SK-N-SH (cell line): ENCODE results near the gene SYNPO2L. TPM values are rescaled to one million over a fixed set of nuclear protein-coding genes. Genes with fewer than 3 reads are reported as not detected.

Experiments used
- CTCF ChIA-PET: fragments of 300-600, 350-600 bp; formaldehyde crosslinking; extraction: SDS; loops from one replicate; lab custom pipeline; 2021; lab: Yijun Ruan, JAX
- POLR2A ChIA-PET: fragments of 350-600 bp; sonication (Branson Sonifier 250); formaldehyde crosslinking; extraction: SDS; loops from one replicate; lab custom pipeline; 2020; ENCODE audit warnings: antibody characterized with exemption, inconsistent platforms; lab: Yijun Ruan, JAX
- DNase-seq: peaks from one replicate; pipeline ENCODE4 v3.0.0; 2012
- H2AFZ ChIP-seq: fragments of 200-600 bp; sonication (generic); 2 replicates; pipeline ENCODE4 v1.8.1; 2016; ENCODE audit warnings: antibody characterized with exemption, mild to moderate bottlenecking, low read depth
- H3F3A ChIP-seq: fragments of 200-600 bp; sonication (generic); replicated peaks from 2 replicates; pipeline ENCODE3; 2016; ENCODE audit warnings: antibody characterized with exemption, mild to moderate bottlenecking; ENCODE audit not compliant: insufficient read depth
- H3K27ac ChIP-seq, 2 experiments: fragments of 200-500 bp in 1 of 2; fragments of 200-600 bp in 1 of 2; sonication (Bioruptor generic) in 1 of 2; sonication (generic), shearing (Covaris generic) in 1 of 2; 2 replicates each; pipeline versions ENCODE4 v1.5.1 to v1.6.1; 2014 to 2016; ENCODE audit warnings: low read depth in 2 of 2, inconsistent platforms in 1 of 2, low read length in 1 of 2, mild to moderate bottlenecking in 1 of 2, mixed read lengths in 1 of 2
- H3K27me3 ChIP-seq: fragments of 200-600 bp; sonication (generic), shearing (Covaris generic); 2 replicates; pipeline ENCODE4 v1.6.1; 2016; ENCODE audit warnings: mixed run types; ENCODE audit not compliant: insufficient read depth
- H3K36me3 ChIP-seq, 2 experiments: fragments of 200-500 bp in 1 of 2; fragments of 200-600 bp in 1 of 2; sonication (Bioruptor generic) in 1 of 2; sonication (generic) in 1 of 2; replicated peaks in 1 of 2; 2 replicates each; pipeline versions ENCODE3 to v1.5.1; 2014 to 2016; ENCODE audit warnings: low read length in 1 of 2, mild to moderate bottlenecking in 1 of 2; ENCODE audit not compliant: insufficient read depth in 2 of 2, control insufficient read depth in 1 of 2
- H3K4me1 ChIP-seq, 2 experiments: fragments of 200-500 bp in 1 of 2; fragments of 200-600 bp in 1 of 2; sonication (Bioruptor generic) in 1 of 2; sonication (generic), shearing (Covaris generic) in 1 of 2; 2 replicates each; pipeline versions ENCODE4 v1.5.1 to v1.6.1; 2014 to 2016; ENCODE audit warnings: low read depth in 1 of 2, low read length in 1 of 2, mixed run types in 1 of 2; ENCODE audit not compliant: insufficient read depth in 2 of 2, control insufficient read depth in 1 of 2
- H3K4me2 ChIP-seq: fragments of 200-600 bp; sonication (generic), shearing (Covaris generic); 2 replicates; pipeline ENCODE4 v1.6.1; 2017; ENCODE audit warnings: mixed run types
- H3K4me3 ChIP-seq, 2 experiments: fragments of 200-500 bp in 1 of 2; fragments of 200-600 bp in 1 of 2; sonication (Bioruptor generic) in 1 of 2; sonication (generic), shearing (Covaris generic) in 1 of 2; 2 replicates each; pipeline versions ENCODE4 v1.5.1 to v1.8.1; 2014 to 2016; ENCODE audit warnings: low read depth in 2 of 2, inconsistent platforms in 1 of 2, low read length in 1 of 2, mild to moderate bottlenecking in 1 of 2, mixed read lengths in 1 of 2, moderate library complexity in 1 of 2
- H3K79me2 ChIP-seq: fragments of 200-600 bp; sonication (generic); 2 replicates; pipeline ENCODE4 v1.8.1; 2017; ENCODE audit warnings: mild to moderate bottlenecking; ENCODE audit not compliant: insufficient read depth
- H3K9ac ChIP-seq: fragments of 200-600 bp; sonication (generic); 2 replicates; pipeline ENCODE4 v1.6.1; 2017; ENCODE audit warnings: mixed run types
- H3K9me2 ChIP-seq: fragments of 200-600 bp; sonication (generic); 2 replicates; pipeline ENCODE4 v1.6.1; 2017; ENCODE audit warnings: mixed run types
- H3K9me3 ChIP-seq: fragments of 200-600 bp; sonication (generic); 2 replicates; pipeline ENCODE4 v1.6.1; 2017; ENCODE audit warnings: mixed run types, mild to moderate bottlenecking, moderate library complexity
- H4K20me1 ChIP-seq: fragments of 200-600 bp; sonication (generic); 2 replicates; pipeline ENCODE4 v1.6.1; 2017; ENCODE audit warnings: mild to moderate bottlenecking, mixed run types; ENCODE audit not compliant: insufficient read depth
- FOSL2 ChIP-seq: IDR thresholded peaks from 2 replicates; pipeline ENCODE4 v1.4.0; 2012; ENCODE audit warnings: low read depth, mild to moderate bottlenecking, moderate library complexity, borderline replicate concordance
- FOXJ3 ChIP-seq: sonication (generic); formaldehyde crosslinking; IDR thresholded peaks from 2 replicates; pipeline ENCODE4 v1.5.1; 2020; ENCODE audit warnings: mild to moderate bottlenecking, missing genetic modification reagents
- GABPA ChIP-seq: IDR thresholded peaks from 2 replicates; pipeline ENCODE4 v1.4.0; 2012; ENCODE audit warnings: low read depth, mild to moderate bottlenecking
- WGBS: methylation state at CpG from one replicate; pipeline ENCODE4 v1.1.6; 2017; ENCODE audit warnings: low lambda C conversion rate; 5-methylcytosine and 5-hydroxymethylcytosine counted together
- polyA plus RNA-seq, 3 experiments: library from polyadenylated mRNA; depleted of rRNA; stranded (reverse); fragments of >200 nt; gene quantifications; 2 replicates each; pipeline ENCODE4 v1.2.3, GENCODE V29; 2012
- TF ChIP-seq, protein P1 (sequence below): fragments of 150-350 bp; IDR thresholded peaks from 2 replicates; pipeline ENCODE4 v1.6.1; 2017; ENCODE audit warnings: antibody characterized with exemption, low read length, low read depth, borderline replicate concordance
- TF ChIP-seq, protein P2 (sequence below): IDR thresholded peaks from 2 replicates; pipeline ENCODE4 v1.6.1; 2012; ENCODE audit warnings: mild to moderate bottlenecking, low read depth, low read length, moderate library complexity
- TF ChIP-seq, protein P3 (sequence below): IDR thresholded peaks from 2 replicates; pipeline ENCODE4; 2012

Gene SYNPO2L
- polyA plus RNA-seq, 1 of the 3 experiments (the other 2 are of a cell fraction) = 0.05 TPM

DNA sequence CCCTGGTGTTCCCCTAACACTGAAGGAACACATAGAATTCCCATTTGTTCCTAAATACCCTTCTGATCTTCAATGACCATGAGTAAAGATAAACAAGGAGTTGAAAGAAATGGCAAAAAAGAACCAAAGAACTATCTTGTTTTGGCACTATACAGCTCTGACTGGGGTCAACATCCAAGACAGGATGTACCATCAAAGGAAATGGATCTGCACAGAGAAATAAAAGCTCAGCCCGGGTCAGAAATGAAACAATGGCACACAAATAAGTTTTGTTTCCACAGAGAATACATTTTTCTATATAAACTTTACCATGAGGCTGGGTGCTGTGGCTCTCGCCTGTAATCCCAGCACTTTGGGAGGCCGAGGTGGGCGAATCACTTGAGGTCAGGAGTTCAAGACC lies 46.7 kb downstream of the SYNPO2L start (continued):
- TF ChIP-seq, protein P1, sequence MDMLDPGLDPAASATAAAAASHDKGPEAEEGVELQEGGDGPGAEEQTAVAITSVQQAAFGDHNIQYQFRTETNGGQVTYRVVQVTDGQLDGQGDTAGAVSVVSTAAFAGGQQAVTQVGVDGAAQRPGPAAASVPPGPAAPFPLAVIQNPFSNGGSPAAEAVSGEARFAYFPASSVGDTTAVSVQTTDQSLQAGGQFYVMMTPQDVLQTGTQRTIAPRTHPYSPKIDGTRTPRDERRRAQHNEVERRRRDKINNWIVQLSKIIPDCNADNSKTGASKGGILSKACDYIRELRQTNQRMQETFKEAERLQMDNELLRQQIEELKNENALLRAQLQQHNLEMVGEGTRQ = no peak
- TF ChIP-seq, protein P2, sequence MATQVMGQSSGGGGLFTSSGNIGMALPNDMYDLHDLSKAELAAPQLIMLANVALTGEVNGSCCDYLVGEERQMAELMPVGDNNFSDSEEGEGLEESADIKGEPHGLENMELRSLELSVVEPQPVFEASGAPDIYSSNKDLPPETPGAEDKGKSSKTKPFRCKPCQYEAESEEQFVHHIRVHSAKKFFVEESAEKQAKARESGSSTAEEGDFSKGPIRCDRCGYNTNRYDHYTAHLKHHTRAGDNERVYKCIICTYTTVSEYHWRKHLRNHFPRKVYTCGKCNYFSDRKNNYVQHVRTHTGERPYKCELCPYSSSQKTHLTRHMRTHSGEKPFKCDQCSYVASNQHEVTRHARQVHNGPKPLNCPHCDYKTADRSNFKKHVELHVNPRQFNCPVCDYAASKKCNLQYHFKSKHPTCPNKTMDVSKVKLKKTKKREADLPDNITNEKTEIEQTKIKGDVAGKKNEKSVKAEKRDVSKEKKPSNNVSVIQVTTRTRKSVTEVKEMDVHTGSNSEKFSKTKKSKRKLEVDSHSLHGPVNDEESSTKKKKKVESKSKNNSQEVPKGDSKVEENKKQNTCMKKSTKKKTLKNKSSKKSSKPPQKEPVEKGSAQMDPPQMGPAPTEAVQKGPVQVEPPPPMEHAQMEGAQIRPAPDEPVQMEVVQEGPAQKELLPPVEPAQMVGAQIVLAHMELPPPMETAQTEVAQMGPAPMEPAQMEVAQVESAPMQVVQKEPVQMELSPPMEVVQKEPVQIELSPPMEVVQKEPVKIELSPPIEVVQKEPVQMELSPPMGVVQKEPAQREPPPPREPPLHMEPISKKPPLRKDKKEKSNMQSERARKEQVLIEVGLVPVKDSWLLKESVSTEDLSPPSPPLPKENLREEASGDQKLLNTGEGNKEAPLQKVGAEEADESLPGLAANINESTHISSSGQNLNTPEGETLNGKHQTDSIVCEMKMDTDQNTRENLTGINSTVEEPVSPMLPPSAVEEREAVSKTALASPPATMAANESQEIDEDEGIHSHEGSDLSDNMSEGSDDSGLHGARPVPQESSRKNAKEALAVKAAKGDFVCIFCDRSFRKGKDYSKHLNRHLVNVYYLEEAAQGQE = no peak
- TF ChIP-seq, all 33 proteins: peak for 0

DNA sequence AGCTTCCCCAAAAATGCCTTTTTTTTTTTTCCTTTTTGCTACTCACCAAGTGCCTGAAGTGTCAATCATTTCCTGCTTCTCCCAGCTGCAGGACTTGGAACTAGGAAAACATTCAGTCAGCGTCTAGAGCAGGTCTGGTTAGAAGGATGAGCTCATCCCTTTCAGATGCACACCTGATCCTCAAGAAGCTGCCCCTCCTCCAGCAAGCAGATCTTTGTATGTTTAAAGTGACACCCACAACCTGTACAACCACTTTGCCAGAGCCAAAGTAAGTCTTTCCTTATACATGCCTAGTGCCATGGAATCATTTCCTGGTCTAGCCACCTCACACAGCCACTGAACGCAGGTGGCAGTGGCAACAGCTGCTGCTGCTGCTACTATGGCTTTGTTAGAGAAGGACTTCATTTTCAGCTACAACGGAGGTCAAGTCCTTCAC lies 54.3 kb downstream of the SYNPO2L start:
- no peak overlapping the region for H3K4me2 ChIP-seq
- no peak overlapping the region for H3K9ac ChIP-seq
- POLR2A ChIA-PET = no interaction called here
- TF ChIP-seq, protein P3, sequence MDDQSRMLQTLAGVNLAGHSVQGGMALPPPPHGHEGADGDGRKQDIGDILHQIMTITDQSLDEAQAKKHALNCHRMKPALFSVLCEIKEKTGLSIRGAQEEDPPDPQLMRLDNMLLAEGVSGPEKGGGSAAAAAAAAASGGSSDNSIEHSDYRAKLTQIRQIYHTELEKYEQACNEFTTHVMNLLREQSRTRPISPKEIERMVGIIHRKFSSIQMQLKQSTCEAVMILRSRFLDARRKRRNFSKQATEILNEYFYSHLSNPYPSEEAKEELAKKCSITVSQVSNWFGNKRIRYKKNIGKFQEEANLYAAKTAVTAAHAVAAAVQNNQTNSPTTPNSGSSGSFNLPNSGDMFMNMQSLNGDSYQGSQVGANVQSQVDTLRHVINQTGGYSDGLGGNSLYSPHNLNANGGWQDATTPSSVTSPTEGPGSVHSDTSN = peak; percentile 47
- TF ChIP-seq GABPA = no peak
- WGBS = 69% methylated on average over 3 of the region's 3 CpGs
- H3K4me1 ChIP-seq = no peaks in the 10 kb centered on the region
- no peaks in the 10 kb centered on the region for H3F3A ChIP-seq
- H3K4me3 ChIP-seq = no peak overlapping the region
- no peaks in the 10 kb centered on the region for H3K27me3 ChIP-seq
- no peaks in the 10 kb centered on the region for H3K36me3 ChIP-seq
- no peak overlapping the region for H3K27ac ChIP-seq
- no peaks in the 10 kb centered on the region for H3K9me2 ChIP-seq
- CTCF ChIA-PET = interaction anchor here (0.7 to 1.7 kb wide), 3 partner anchors 23 to 59 kb away, joined by 3 to 7 read pairs (median 4); no protein-coding TSS in a partner anchor
- H4K20me1 ChIP-seq = no peaks in the 10 kb centered on the region
- no peak for DNase-seq
- no peak overlapping the region for H2AFZ ChIP-seq
- no peaks in the 10 kb centered on the region; the same call in 1 of the 2 replicates for H3K79me2 ChIP-seq
- H3K9me3 ChIP-seq = no peaks in the 10 kb centered on the region

DNA sequence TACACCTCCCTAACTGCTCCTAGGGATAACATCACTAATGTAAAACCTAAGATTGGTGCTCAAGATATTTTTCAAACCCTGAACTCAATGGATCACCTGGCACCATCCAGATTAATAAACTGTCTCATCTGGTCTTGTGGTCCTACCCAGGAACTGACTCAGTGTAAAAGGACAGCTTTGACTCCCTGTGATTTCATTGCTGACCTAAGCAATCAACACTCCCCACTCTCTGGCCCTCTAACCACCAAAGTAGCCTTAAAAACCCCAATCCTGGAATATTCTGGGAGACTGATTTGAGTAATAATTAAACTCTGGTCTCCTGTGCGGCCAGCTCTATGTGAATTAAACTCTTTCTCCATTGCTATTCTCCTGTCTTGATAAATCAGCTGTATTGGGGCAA lies 58.5 kb downstream of the SYNPO2L start:
- TF ChIP-seq, protein P1 = no peak
- TF ChIP-seq FOXJ3 (CRISPR knock-in tag) = no peak
- no peak for TF ChIP-seq FOSL2
- no peak overlapping the region for H3K27ac ChIP-seq
- ChIA-PET CTCF (interaction anchor here (1.3 kb wide), 1 partner anchor 68 kb away, joined by 4 read pairs; no protein-coding TSS in a partner anchor), POLR2A (no interaction called here)
- no peaks in the 10 kb centered on the region for H3K36me3 ChIP-seq
- no peak overlapping the region for H3K4me3 ChIP-seq
- H3K4me1 ChIP-seq = no peaks in the 10 kb centered on the region
- H3K27me3 ChIP-seq = no peaks in the 10 kb centered on the region
- H3K4me2 ChIP-seq = no peak overlapping the region
- WGBS = 90% methylated on average over 1 of the region's 1 CpG
- peaks cover under 1% of the 10 kb centered on the region for H3F3A ChIP-seq
- no peaks in the 10 kb centered on the region for H3K9me2 ChIP-seq
- no peaks in the 10 kb centered on the region for H3K9me3 ChIP-seq
- no peak for DNase-seq
- no peaks in the 10 kb centered on the region for H4K20me1 ChIP-seq
- no peaks in the 10 kb centered on the region for H3K79me2 ChIP-seq
- H3K9ac ChIP-seq = no peak overlapping the region
- H2AFZ ChIP-seq = no peak overlapping the region

Other genes with a start within 250 kb of the SYNPO2L start
- 65.7 and 88.1 TPM in 2 replicates for gene ANXA7, start 242.0 kb downstream of the SYNPO2L start, polyA plus RNA-seq (2012; rRNA removed)
- gene MSS51, start 222.5 kb downstream of the SYNPO2L start, polyA plus RNA-seq (2012; rRNA removed) = 0.95 and 1.8 TPM in 2 replicates
- gene PPP3CB, start 160.0 kb downstream of the SYNPO2L start, polyA plus RNA-seq (2012; rRNA removed) = 14.5 and 18.4 TPM in 2 replicates
- 6.5 and 11.0 TPM in 2 replicates for gene USP54, start 64.7 kb downstream of the SYNPO2L start, polyA plus RNA-seq (2012; rRNA removed)
- 0.24 and 0.26 TPM in 2 replicates for gene MYOZ1, start 14.6 kb downstream of the SYNPO2L start, polyA plus RNA-seq (2012; rRNA removed)
- 3.8 and 4.8 TPM in 2 replicates for gene AGAP5, start 42.1 kb upstream of the SYNPO2L start, polyA plus RNA-seq (2012; rRNA removed)
- 73.6 and 99.2 TPM in 2 replicates for gene SEC24C, start 88.3 kb upstream of the SYNPO2L start, polyA plus RNA-seq (2012; rRNA removed)
- 57.8 and 60.9 TPM in 2 replicates for gene CHCHD1, start 126.0 kb upstream of the SYNPO2L start, polyA plus RNA-seq (2012; rRNA removed)
- 97.3 and 112 TPM in 2 replicates for gene ZSWIM8, start 129.6 kb upstream of the SYNPO2L start, polyA plus RNA-seq (2012; rRNA removed)
- gene NDST2, start 155.6 kb upstream of the SYNPO2L start, polyA plus RNA-seq (2012; rRNA removed) = 22.1 and 24.1 TPM in 2 replicates
- gene CAMK2G, start 218.5 kb upstream of the SYNPO2L start, polyA plus RNA-seq (2012; rRNA removed) = 41.4 and 52.2 TPM in 2 replicates